ENCODE data around the gene ST3GAL5. TPM values are rescaled to one million over a fixed set of nuclear protein-coding genes. Genes with fewer than 3 reads are reported as not detected.
"Not testable (repeated sequence)": the region's sequence is repeated elsewhere in the genome, so short reads cannot be mapped to it uniquely, and the experiment has no call there.

The ST3GAL5 gene
- total RNA-seq, 1 donor = 17.4 TPM

DNA sequence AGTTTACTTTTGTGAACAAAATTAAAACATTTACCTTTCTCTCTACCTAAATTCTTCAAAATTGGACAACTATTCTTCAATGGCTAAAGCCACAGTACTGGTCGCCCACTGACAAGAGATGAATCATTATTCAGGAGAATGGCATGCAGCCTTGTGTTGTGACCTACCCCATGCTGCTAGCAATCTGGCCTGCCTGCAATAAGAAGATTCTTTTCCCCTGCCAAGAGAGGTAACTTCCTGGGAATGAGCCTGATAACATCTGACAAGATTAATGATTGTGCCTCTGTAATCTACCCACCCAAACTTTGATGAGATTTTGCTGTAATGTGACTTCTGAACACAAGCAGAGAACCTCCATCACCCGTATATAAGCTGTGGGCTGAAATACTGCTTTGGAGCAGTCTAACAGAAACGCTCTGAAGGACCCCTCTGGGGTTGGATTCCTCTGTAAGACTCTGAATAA lies 47.0 kb upstream of the ST3GAL5 start:
- H4K20me1 ChIP-seq (ENCODE audit: insufficient read depth, low read length) = no peaks in the 10 kb centered on the region
- TF ChIP-seq, protein P1, sequence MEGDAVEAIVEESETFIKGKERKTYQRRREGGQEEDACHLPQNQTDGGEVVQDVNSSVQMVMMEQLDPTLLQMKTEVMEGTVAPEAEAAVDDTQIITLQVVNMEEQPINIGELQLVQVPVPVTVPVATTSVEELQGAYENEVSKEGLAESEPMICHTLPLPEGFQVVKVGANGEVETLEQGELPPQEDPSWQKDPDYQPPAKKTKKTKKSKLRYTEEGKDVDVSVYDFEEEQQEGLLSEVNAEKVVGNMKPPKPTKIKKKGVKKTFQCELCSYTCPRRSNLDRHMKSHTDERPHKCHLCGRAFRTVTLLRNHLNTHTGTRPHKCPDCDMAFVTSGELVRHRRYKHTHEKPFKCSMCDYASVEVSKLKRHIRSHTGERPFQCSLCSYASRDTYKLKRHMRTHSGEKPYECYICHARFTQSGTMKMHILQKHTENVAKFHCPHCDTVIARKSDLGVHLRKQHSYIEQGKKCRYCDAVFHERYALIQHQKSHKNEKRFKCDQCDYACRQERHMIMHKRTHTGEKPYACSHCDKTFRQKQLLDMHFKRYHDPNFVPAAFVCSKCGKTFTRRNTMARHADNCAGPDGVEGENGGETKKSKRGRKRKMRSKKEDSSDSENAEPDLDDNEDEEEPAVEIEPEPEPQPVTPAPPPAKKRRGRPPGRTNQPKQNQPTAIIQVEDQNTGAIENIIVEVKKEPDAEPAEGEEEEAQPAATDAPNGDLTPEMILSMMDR (IDR thresholded peaks at IDR 0.05; ENCODE audit: extremely low read depth, low read depth, low read length) = no peak
- no peaks in the 10 kb centered on the region for H3K9me3 ChIP-seq (ENCODE audit: low read depth, low read length)
- H3K36me3 ChIP-seq (ENCODE audit: insufficient read depth, low read length) = no peaks in the 10 kb centered on the region
- H3K27ac ChIP-seq (ENCODE audit: low read depth, low read length) = peak overlapping the region; percentile 77
- peak; percentile 88 for DNase-seq (ENCODE audit: insufficient read length, low spot score, missing footprints)
- no peak overlapping the region for H3K4me3 ChIP-seq (ENCODE audit: insufficient read depth, low read length)
- peaks cover 32% of the 10 kb centered on the region for H3K4me1 ChIP-seq (ENCODE audit: insufficient read depth, low read length)
- H3K79me2 ChIP-seq (ENCODE audit: insufficient read depth, low read length) = no peaks in the 10 kb centered on the region
- peak overlapping the region; percentile 12 for H3K4me2 ChIP-seq (ENCODE audit: insufficient read depth, low read length)
- no peak overlapping the region for H2AFZ ChIP-seq (ENCODE audit: low read length)
- peaks cover 3% of the 10 kb centered on the region for H3K27me3 ChIP-seq (ENCODE audit: insufficient read depth, low read length)

DNA sequence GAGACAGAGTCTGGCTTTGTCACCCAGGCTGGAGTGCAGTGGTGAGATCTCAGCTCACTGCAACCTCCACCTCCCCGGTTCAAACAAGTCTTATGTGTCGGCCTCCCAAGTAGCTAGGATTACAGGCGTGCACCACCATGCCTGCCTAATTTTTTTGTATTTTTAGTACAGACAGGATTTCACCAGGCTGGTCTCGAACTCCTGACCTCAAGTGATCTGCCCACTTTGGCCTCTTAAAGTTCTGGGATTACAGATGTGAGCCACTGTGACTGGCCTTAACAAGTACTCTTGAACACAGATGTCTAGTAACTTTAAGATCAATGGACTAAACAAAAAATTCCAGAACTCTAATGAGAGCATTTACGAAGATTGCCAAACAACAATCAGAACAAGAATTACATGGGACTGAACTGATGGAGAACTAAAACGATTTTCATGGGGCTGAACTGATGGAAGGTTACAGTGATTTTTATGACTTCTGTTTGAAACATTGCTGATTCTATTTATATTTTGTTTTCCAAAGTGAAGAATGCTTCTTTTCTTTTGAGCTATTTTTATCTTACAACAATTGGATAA lies 46.5 kb upstream of the ST3GAL5 start:
- peak overlapping the region; percentile 12 for H3K4me2 ChIP-seq (ENCODE audit: insufficient read depth, low read length)

DNA sequence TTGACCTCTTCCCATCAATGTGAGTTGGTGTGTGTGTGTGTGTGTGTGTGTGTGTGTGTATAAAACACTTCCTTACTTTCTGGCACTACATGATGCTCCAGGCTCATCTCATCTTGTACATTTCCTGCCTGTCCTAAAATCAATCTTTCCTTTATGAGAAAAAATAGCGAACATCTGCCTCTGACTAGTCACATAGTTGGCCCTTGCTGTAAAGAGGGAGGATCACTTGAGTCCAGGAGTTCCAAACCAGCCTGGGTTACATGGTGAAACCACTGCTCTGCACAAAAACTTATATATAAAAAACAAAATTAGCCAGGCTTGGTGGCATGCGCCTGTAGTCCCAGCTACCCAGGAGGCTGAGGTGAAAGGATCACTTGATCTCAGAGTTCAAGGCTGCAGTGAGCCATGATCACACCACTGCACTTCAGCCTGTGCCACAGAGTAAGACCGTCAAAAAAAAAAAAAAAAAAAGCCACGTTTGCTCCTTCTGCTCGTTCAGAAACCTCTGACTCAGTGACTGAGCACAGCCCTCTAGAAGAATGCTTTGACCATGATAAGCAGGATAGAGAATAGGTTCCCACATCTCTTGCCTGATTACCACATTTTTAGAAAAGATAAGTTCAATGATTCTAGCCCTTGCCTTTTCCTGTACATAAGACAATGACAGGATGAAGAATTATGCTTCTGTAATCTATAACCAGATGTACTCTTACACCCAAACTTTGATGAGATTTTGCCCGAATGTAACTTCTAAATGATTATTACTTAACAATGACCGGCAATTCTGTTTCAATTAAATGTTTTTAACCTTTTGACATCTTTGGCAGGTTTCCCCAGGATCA lies 45.2 kb upstream of the ST3GAL5 start:
- TF ChIP-seq, protein P1 (IDR thresholded peaks at IDR 0.05; ENCODE audit: extremely low read depth, low read depth, low read length) = no peak
- Histone ChIP-seq H3K4me3 (ENCODE audit: insufficient read depth, low read length) (no peak overlapping the region), H3K79me2 (ENCODE audit: insufficient read depth, low read length) (no peaks in the 10 kb centered on the region), H2AFZ (ENCODE audit: low read length) (peak overlapping the region; percentile 60), H3K9me3 (ENCODE audit: low read depth, low read length) (no peaks in the 10 kb centered on the region), H3K4me2 (ENCODE audit: insufficient read depth, low read length) (peak overlapping the region; percentile 35), H4K20me1 (ENCODE audit: insufficient read depth, low read length) (no peaks in the 10 kb centered on the region), H3K27me3 (ENCODE audit: insufficient read depth, low read length) (peaks cover 1% of the 10 kb centered on the region), H3K27ac (ENCODE audit: low read depth, low read length) (peak overlapping the region; percentile 77), H3K4me1 (ENCODE audit: insufficient read depth, low read length) (peaks cover 32% of the 10 kb centered on the region), H3K36me3 (ENCODE audit: insufficient read depth, low read length) (no peaks in the 10 kb centered on the region)
- DNase-seq (ENCODE audit: insufficient read length, low spot score, missing footprints) = peak; percentile 90

More for the DNA sequence above, 46.5 kb upstream of the ST3GAL5 start:
- Histone ChIP-seq H3K27me3 (ENCODE audit: insufficient read depth, low read length) (peaks cover 3% of the 10 kb centered on the region), H3K4me3 (ENCODE audit: insufficient read depth, low read length) (no peak overlapping the region), H3K4me1 (ENCODE audit: insufficient read depth, low read length) (peaks cover 32% of the 10 kb centered on the region), H3K9me3 (ENCODE audit: low read depth, low read length) (no peaks in the 10 kb centered on the region), H3K27ac (ENCODE audit: low read depth, low read length) (peak overlapping the region; percentile 77), H3K79me2 (ENCODE audit: insufficient read depth, low read length) (no peaks in the 10 kb centered on the region), H3K36me3 (ENCODE audit: insufficient read depth, low read length) (no peaks in the 10 kb centered on the region), H4K20me1 (ENCODE audit: insufficient read depth, low read length) (no peaks in the 10 kb centered on the region), H2AFZ (ENCODE audit: low read length) (no peak overlapping the region)
- TF ChIP-seq, protein P1 (IDR thresholded peaks at IDR 0.05; ENCODE audit: extremely low read depth, low read depth, low read length) = no peak
- DNase-seq (ENCODE audit: insufficient read length, low spot score, missing footprints) = peak; percentile 26

DNA sequence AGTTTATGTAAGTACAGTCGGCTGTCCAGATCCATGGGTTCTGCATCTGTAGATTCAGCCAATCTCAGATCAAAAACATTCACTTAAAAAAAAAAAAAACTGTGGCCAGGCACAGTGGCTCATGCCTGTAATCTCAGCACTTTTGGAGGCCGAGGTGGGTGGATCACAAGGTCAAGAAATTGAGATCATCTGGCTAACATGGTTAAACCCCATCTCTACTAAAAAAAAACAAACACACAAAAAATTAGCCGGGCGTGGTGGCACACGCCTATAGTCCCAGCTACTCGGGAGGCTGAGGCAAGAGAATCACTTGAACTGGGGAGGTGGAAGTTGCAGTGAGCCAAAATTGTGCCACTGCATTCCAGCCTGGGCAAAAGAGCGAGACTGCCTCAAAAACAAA lies 42.4 kb upstream of the ST3GAL5 start:
- not testable (repeated sequence) for H3K27ac ChIP-seq (ENCODE audit: low read depth, low read length); H3K4me3 ChIP-seq (ENCODE audit: insufficient read depth, low read length); H4K20me1 ChIP-seq (ENCODE audit: insufficient read depth, low read length); DNase-seq (ENCODE audit: insufficient read length, low spot score, missing footprints); H3K36me3 ChIP-seq (ENCODE audit: insufficient read depth, low read length); H3K4me2 ChIP-seq (ENCODE audit: insufficient read depth, low read length); H2AFZ ChIP-seq (ENCODE audit: low read length); H3K79me2 ChIP-seq (ENCODE audit: insufficient read depth, low read length); H3K27me3 ChIP-seq (ENCODE audit: insufficient read depth, low read length); H3K9me3 ChIP-seq (ENCODE audit: low read depth, low read length)
- H3K4me1 ChIP-seq (ENCODE audit: insufficient read depth, low read length) = peaks cover 29% of the 10 kb centered on the region
